ENCODE measurements around the gene DIAPH2.

Gene DIAPH2

DNA sequence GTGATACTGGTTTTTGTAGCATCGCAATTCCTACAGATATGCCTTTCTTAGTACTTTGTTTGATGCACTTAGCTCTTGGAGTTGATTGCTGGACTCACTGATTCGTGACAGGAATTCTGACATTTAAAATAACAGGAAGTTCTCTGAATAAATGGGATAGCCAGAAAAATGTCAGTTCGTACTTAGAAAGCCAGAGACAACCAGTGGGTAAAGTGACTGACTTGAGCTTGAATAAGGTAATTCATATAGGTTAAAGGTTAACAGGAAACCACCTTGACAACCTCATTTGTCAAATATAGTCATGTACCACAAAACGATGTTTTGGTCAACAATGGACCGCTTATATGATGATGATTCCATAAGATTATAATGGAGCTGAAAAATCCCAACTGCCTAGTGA, 380.4 kb downstream of the DIAPH2 start:
- H3K4me3 Mint-ChIP-seq = no peak overlapping the region
- no peaks in the 10 kb centered on the region for H3K36me3 Mint-ChIP-seq
- no peak overlapping the region for H3K27ac Mint-ChIP-seq

DNA sequence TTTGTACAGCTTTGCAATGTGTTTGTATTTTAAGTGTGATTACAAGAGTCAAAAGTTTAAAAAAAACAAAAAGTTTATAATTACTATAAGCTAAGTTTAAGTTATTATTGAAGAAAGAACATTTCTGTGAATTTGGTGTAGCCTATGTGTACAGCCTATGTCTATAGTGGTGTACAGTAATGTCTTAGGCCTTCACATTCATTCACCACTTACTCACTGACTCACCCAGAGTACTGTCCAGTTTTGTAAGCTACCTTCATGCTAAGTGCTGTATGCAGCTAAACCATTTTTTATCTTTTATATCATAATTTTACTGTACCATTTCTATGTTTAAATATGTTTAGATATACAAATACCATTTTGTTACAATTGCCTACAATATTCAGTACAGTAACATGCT, 381.3 kb downstream of the DIAPH2 start:
- no peak overlapping the region for H3K4me3 Mint-ChIP-seq
- no peak overlapping the region for H3K27ac Mint-ChIP-seq
- no peaks in the 10 kb centered on the region for H3K36me3 Mint-ChIP-seq
- no peaks in the 10 kb centered on the region for H3K4me1 Mint-ChIP-seq
- DNase-seq (ENCODE audit: low spot score in 2 of 2) (no peak), ATAC-seq (no peak)
- H3K9me3 Mint-ChIP-seq = no peaks in the 10 kb centered on the region

More for the DNA sequence above, 380.4 kb downstream of the DIAPH2 start:
- H3K9me3 Mint-ChIP-seq = no peaks in the 10 kb centered on the region
- no peaks in the 10 kb centered on the region for H3K4me1 Mint-ChIP-seq
- no peak for ATAC-seq
- DNase-seq (ENCODE audit: low spot score in 2 of 2) = no peak

DNA sequence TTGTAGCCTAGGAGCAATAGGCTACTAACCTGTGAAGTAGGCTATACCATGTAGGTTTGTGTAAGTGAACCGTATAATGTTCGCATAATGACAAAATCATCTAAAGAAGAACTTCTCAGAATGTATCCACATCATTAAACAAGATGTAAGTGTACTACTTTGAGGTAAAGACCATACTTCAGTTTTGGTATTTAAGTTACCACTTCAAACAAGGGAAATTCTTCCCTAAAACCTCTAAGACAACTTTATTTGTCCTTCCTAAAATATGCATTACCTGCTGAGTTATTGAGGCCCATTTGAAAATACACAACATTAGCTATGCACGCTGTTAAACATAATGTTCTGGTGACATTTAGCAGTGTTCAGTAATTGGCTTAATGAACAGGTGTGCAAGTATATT, 381.7 kb downstream of the DIAPH2 start:
- Mint-ChIP-seq H3K4me1 (no peaks in the 10 kb centered on the region), H3K36me3 (no peaks in the 10 kb centered on the region), H3K4me3 (no peak overlapping the region), H3K9me3 (no peaks in the 10 kb centered on the region), H3K27ac (no peak overlapping the region)
- DNase-seq (ENCODE audit: low spot score in 2 of 2) = no peak
- no peak for ATAC-seq

DNA sequence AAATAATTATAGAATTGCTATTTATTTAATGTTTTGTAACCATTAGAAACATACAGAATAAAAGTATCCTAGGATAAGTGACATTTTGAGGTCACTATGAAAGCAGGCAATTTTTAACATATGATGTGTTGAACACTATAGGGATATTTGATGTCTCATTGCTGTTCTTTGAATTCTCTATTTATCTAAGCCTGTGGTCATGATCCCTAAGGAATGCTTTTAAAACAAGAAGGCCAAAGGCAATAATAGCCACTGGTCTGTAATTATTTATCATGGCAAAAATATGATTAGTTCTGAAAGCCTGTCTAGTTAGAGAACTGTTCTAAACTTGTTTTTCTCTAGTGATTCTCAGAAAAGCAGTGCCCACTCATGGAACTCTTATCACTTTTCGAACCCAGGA, 385.7 kb downstream of the DIAPH2 start:
- ATAC-seq (no peak), DNase-seq (ENCODE audit: low spot score in 2 of 2) (no peak)
- H3K27ac Mint-ChIP-seq = no peak overlapping the region
- H3K4me1 Mint-ChIP-seq = no peaks in the 10 kb centered on the region
- H3K36me3 Mint-ChIP-seq = no peaks in the 10 kb centered on the region
- H3K9me3 Mint-ChIP-seq = no peaks in the 10 kb centered on the region
- no peak overlapping the region for H3K4me3 Mint-ChIP-seq

DNA sequence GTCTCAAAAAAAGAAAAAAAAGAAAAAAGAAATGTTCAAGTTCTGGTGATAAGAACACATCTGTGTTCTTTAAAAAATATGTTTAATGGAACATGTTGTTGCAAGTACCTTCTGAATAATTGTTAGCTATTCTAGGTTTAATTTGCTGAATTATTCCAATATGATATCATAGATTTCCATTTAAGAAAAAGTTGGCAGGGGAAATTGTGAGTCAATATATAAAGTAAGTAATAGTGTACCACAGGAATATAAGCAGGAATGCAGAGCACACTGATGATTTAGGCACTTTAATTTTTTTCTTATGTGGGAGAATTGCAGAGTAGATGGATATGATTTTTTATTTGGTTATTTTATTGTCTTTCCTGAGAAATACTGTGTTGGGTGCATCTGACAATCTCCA, 389.8 kb downstream of the DIAPH2 start:
- Mint-ChIP-seq H3K9me3 (no peaks in the 10 kb centered on the region), H3K4me1 (no peaks in the 10 kb centered on the region), H3K36me3 (no peaks in the 10 kb centered on the region), H3K4me3 (no peak overlapping the region), H3K27ac (no peak overlapping the region)
- DNase-seq (ENCODE audit: low spot score in 2 of 2) = no peak
- no peak for ATAC-seq

DNA sequence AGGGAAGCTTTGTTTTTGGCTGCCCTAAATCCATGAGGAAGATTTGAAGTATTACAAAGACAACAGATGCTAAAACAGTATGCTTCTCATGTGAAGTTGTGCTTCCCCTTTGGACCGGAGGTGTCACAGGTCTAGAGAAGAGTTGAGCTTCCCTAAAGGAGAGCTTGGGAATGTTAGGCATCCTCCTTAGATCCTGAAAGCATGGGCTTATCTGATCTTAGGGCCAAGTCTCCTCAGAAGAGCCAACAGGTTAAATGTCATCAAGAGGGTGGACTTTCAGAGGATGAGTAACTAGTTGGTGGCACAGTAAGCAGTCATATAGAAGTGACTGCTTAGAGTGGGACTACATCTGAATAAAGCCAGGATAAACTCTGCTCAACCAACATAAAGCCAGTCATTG, 404.5 kb downstream of the DIAPH2 start:
- Mint-ChIP-seq H3K4me1 (no peaks in the 10 kb centered on the region), H3K27ac (no peak overlapping the region), H3K36me3 (no peaks in the 10 kb centered on the region), H3K9me3 (no peaks in the 10 kb centered on the region), H3K4me3 (no peak overlapping the region)
- DNase-seq (ENCODE audit: low spot score in 2 of 2) = no peak
- no peak for ATAC-seq

DNA sequence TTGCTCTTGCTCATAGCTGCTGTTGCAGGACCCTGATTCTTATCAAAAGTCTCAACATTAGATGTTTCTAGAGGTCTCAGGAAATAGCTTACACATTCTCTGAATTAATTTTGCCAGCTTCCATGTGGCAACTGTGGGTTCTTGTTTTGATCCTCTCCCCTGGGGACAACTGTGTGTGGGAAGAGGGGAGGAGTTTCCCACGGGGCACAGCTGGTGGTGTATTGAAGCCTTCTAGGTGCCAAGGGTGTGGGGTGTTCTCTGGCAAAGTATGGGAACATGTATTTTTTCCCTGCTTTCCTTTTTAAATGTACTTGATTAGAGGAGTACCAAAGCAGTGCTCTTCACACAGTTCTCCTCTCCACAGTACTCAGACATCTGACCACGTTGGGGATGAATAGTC, 411.7 kb downstream of the DIAPH2 start:
- H3K36me3 Mint-ChIP-seq = no peaks in the 10 kb centered on the region
- H3K4me3 Mint-ChIP-seq = no peak overlapping the region
- no peaks in the 10 kb centered on the region for H3K4me1 Mint-ChIP-seq
- ATAC-seq (no peak), DNase-seq (ENCODE audit: low spot score in 2 of 2) (no peak)
- H3K9me3 Mint-ChIP-seq = no peaks in the 10 kb centered on the region
- no peak overlapping the region for H3K27ac Mint-ChIP-seq

DNA sequence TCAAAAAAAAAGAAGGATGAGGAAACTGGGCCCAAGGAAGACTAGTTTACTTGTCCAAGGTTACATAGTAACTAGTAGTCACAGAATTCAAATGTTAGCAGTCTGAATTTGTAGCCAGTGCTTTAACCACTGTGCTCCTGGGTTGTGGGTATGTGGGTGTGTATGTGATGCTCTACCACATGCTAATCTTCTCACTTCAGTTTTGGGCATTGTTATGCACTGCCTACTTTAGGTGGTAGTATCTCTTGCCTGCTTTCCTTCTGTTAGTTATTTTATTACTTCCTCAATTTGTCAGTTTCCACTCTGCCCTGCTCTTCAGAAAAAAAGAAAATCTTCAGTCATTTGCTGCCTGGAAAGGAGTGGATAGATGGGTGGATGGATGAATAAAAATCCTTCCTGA, 418.3 kb downstream of the DIAPH2 start:
- H3K27ac Mint-ChIP-seq = no peak overlapping the region
- DNase-seq (ENCODE audit: low spot score in 2 of 2) (no peak), ATAC-seq (no peak)
- H3K4me3 Mint-ChIP-seq = no peak overlapping the region
- no peaks in the 10 kb centered on the region for H3K36me3 Mint-ChIP-seq
- H3K4me1 Mint-ChIP-seq = peaks cover 16% of the 10 kb centered on the region
- H3K9me3 Mint-ChIP-seq = no peaks in the 10 kb centered on the region

DNA sequence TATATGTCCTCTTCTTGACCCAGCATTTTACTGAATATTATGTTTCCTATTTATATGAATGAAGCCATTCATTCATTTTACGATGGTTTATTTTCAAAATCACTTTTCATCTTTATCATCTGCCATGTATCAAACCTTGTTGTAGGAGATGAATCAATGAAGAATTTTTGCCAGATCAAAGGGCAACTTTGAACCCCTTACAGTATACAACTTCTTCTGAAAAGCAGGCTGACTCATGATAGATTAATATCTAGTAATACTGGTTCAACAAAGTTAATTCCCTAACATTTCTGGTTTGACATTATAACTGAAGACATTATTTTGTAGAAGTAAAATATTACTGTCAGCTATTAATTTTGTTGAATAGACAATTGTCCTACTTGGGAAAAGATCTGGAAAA, 425.1 kb downstream of the DIAPH2 start:
- H3K36me3 Mint-ChIP-seq = no peaks in the 10 kb centered on the region
- H3K9me3 Mint-ChIP-seq = no peaks in the 10 kb centered on the region
- H3K4me1 Mint-ChIP-seq = no peaks in the 10 kb centered on the region
- DNase-seq (ENCODE audit: low spot score in 2 of 2) (no peak), ATAC-seq (no peak)
- H3K4me3 Mint-ChIP-seq = no peak overlapping the region
- H3K27ac Mint-ChIP-seq = no peak overlapping the region

DNA sequence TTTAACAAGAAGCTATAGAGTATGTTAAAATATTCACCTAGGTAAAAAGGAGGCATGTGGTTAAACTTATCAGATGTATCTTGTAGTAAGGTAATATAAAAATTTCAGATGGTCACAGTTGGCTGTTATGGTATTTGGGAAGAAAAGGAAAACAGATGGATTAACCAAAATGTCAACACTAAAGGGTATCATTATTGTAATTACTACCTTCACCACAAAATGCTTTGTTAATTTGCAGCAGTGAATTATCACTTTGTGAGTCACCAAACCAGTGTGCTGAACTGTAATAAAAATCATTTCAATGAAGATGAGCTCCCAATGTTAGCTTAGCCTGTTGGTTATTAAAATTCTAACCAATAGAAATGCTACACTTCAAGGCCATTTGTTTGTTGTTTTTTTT, 432.9 kb downstream of the DIAPH2 start:
- ATAC-seq (no peak), DNase-seq (ENCODE audit: low spot score in 2 of 2) (no peak)
- Mint-ChIP-seq H3K9me3 (no peaks in the 10 kb centered on the region), H3K36me3 (peaks cover 6% of the 10 kb centered on the region), H3K4me3 (no peak overlapping the region), H3K27ac (no peak overlapping the region), H3K4me1 (no peaks in the 10 kb centered on the region)

DNA sequence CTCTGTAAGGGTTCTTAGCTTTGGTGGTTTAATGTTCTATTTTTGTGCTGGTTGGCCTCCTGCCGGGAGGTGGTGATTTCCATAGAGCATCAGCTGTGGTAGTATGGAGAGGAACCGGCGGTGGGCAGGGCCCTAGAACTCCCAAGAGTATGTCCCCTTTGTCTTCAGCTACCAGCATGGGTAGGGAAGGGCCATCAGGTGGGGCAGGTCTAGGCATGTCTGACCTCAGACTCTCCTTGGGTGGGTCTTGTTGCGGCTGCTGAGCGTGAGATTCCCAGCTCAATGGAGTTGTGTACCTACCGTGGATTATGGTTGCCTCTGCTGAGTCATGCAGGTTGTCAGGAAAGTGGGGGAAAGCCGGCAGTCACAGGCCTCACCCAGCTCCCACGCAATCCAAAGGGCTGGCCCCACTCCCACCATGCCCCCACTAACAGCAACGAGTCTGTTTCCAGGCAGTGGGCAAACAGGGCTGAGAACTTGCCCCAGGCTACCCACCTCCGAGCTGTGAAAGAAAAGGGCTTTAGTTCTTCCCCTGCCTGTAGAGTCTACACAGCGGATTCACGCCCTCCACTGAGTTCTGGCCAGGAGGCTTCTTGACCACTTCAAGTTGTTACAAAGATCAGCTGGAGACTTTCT, 434.9 kb downstream of the DIAPH2 start:
- no peaks in the 10 kb centered on the region for H3K9me3 Mint-ChIP-seq
- DNase-seq (ENCODE audit: low spot score in 2 of 2) (no peak), ATAC-seq (no peak)
- H3K4me3 Mint-ChIP-seq = no peak overlapping the region
- peak overlapping the region; percentile 40 for H3K27ac Mint-ChIP-seq
- no peaks in the 10 kb centered on the region for H3K4me1 Mint-ChIP-seq
- peaks cover 6% of the 10 kb centered on the region for H3K36me3 Mint-ChIP-seq

DNA sequence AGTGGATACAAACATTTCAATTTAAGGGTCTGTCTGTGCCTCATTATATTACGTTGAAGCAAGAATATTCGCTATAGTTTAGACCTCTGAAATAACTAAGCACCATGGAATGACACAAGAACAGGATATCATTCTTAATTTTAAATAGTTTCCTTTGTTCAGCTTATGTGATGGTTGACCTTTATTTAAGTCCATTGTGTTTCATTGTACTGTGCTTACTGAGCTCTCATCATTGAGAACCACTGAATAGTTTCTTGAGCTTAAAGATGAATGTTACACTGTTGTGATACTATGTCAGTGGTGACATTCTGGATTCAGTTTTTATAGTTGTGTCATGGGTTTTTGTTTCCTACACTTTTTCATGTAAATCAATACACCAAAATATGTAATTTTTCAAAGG, 438.4 kb downstream of the DIAPH2 start:
- Mint-ChIP-seq H3K4me3 (no peak overlapping the region), H3K4me1 (no peaks in the 10 kb centered on the region), H3K36me3 (peaks cover 6% of the 10 kb centered on the region), H3K27ac (no peak overlapping the region), H3K9me3 (no peaks in the 10 kb centered on the region)
- DNase-seq (ENCODE audit: low spot score in 2 of 2) = no peak
- no peak for ATAC-seq

DNA sequence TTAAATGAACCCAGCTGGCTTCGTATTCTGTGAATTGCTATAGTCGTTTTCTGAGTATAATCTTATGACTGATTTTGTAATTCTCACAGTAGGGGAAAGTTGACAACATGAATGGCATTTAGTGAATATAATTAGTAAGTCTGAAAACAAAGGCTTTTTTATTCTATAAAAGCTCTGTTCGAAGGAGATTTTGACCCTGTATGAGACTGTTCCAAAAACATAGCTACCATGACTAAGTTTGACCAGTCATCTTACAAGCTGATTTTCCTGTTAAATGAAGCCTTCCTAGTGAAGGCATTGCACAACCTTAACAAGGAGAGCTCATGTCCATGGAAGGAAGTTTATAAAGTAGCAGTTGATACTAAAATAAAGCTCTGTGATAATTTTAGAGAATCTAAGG, 441.4 kb downstream of the DIAPH2 start:
- Mint-ChIP-seq H3K9me3 (no peaks in the 10 kb centered on the region), H3K36me3 (no peaks in the 10 kb centered on the region), H3K4me3 (no peak overlapping the region), H3K27ac (no peak overlapping the region), H3K4me1 (no peaks in the 10 kb centered on the region)
- no peak for ATAC-seq
- no peak for DNase-seq (ENCODE audit: low spot score in 2 of 2)

DNA sequence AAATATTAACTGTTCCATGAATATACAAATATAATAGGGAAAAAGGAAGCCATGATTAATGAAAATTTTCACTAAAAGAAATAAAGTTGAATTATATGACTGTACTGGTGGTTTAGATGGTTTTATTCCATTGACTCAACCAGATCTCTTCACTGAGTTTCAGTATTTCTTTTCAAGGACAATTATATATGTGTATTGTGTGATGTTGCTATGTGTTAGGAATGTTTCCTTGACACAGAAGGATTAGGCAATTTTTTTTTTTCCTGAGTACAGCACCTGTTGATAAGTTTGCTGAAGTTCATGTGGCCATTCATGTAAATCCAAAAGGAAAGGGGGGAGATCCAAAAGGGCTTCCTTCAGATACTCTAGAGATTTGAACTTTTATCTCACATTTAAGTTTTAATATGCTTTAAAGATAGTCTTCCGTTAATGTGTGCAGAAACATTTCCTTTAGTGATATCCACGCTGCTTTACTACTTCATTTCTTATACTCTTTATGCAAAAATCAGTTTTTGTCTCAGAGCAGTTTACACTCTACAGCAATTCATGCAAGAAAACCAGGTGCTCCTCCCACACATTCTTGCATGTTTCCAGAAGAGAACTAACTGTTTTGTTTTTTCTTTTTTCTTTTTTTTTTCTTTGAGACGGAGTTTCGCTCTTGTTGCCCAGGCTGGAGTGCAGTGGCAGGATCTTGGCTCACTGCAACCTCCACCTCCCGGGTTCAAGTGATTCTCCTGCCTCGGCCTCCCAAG, 448.2 kb downstream of the DIAPH2 start:
- no peak overlapping the region for H3K27ac Mint-ChIP-seq
- no peaks in the 10 kb centered on the region for H3K36me3 Mint-ChIP-seq
- DNase-seq (ENCODE audit: low spot score in 2 of 2) (no peak), ATAC-seq (no peak)
- H3K4me1 Mint-ChIP-seq = no peaks in the 10 kb centered on the region
- H3K4me3 Mint-ChIP-seq = no peak overlapping the region
- H3K9me3 Mint-ChIP-seq = no peaks in the 10 kb centered on the region

DNA sequence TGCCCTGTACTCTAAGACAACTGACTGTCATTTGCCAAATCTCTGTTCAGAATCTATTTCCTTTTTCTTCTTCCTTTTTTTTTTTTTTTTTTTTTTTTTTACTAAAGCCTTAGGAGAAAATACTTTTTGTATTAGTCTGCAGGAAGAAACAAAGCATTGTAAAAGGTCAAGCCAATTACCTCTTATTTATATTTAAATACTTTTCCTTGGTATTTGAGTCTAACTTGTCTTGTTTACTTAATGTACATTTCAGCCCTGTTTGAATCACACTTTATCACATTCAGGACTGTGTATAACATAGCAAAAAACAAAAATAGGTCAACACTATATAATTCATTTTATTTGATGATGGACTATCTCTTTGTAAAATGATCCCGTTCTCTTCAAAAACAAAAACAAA, 461.3 kb downstream of the DIAPH2 start:
- DNase-seq (ENCODE audit: low spot score in 2 of 2) = no peak
- Mint-ChIP-seq H3K9me3 (no peaks in the 10 kb centered on the region), H3K4me3 (no peak overlapping the region), H3K4me1 (no peaks in the 10 kb centered on the region), H3K36me3 (no peaks in the 10 kb centered on the region), H3K27ac (no peak overlapping the region)
- no peak for ATAC-seq

DNA sequence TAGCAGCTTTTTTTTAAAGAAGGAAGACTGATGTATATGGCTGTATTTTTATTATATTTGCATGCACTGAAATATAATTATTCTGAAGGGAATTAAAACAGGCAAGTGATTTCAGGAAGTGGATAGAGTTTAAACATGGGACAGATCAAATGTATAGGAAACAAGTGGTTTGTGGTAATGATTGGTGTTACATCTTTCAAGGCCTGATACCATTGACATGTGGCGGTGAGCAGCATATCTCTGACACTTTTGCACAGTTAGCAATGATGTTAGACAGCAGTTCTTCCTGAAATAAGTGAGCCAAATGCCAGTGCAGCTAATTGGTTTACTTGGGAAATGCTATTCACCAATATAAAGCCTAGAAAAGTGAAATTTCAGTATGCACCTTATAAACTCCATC, 471.2 kb downstream of the DIAPH2 start:
- no peaks in the 10 kb centered on the region for H3K9me3 Mint-ChIP-seq
- DNase-seq (ENCODE audit: low spot score in 2 of 2) (no peak), ATAC-seq (no peak)
- no peak overlapping the region for H3K27ac Mint-ChIP-seq
- no peak overlapping the region for H3K4me3 Mint-ChIP-seq
- H3K4me1 Mint-ChIP-seq = peaks cover 6% of the 10 kb centered on the region
- no peaks in the 10 kb centered on the region for H3K36me3 Mint-ChIP-seq
